ENCODE results near the gene ADAM12. TPM values are rescaled to one million over a fixed set of nuclear protein-coding genes. Genes with fewer than 3 reads are reported as not detected.
A peak's percentile ranks its signal among the peaks of the same experiment; 100 is the strongest.

The ADAM12 gene
- total and polyA plus RNA-seq, 2 donors from 2014 or later = 0.26 to 3.3 TPM

GRCh38 chr10:126259760-126260479, 128.4 kb downstream of the ADAM12 start:
- Histone ChIP-seq H3K9ac (ENCODE audit: low read length in 3 of 3) (no peak overlapping the region), H3K27me3 (ENCODE audit: control insufficient read depth, insufficient read depth, low read length) (no peaks in the 10 kb centered on the region), H3K4me3 (ENCODE audit: low read length in 3 of 3) (no peak overlapping the region), H3K4me1 (ENCODE audit: control insufficient read depth in 2 of 3, insufficient read depth in 2 of 3, low read depth in 1 of 3, low read length in 3 of 3) (no peaks in the 10 kb centered on the region), H3K36me3 (ENCODE audit: control insufficient read depth in 2 of 3, insufficient read depth in 3 of 3, low read length in 3 of 3) (no peaks in the 10 kb centered on the region), H3K9me3 (ENCODE audit: control insufficient read depth in 2 of 3, insufficient read depth in 1 of 3, low read length in 3 of 3) (no peaks in the 10 kb centered on the region), H3K27ac (ENCODE audit: low read depth in 2 of 2, low read length in 2 of 2) (no peak overlapping the region)
- intact Hi-C loops (cut with DNase I) = no loop called here
- no peak for DNase-seq
- no peak for TF ChIP-seq CTCF (IDR thresholded peaks at IDR 0.05; ENCODE audit: borderline replicate concordance, extremely low read depth, insufficient read depth)
- FAIRE-seq = no peak

- FAIRE-seq = no peak
- TF ChIP-seq CTCF (IDR thresholded peaks at IDR 0.05; ENCODE audit: borderline replicate concordance, extremely low read depth, insufficient read depth) = no peak
- no peaks in the 10 kb centered on the region for H3K4me1 ChIP-seq (ENCODE audit: control insufficient read depth in 2 of 3, insufficient read depth in 2 of 3, low read depth in 1 of 3, low read length in 3 of 3)
- intact Hi-C loops (cut with DNase I) = no loop called here
- H3K27me3 ChIP-seq (ENCODE audit: control insufficient read depth, insufficient read depth, low read length) = no peaks in the 10 kb centered on the region
- peaks cover 0 to 1% (median 0%) of the 10 kb centered on the region in 3 donors for H3K36me3 ChIP-seq (ENCODE audit: control insufficient read depth in 2 of 3, insufficient read depth in 3 of 3, low read length in 3 of 3)
- H3K9ac ChIP-seq (ENCODE audit: low read length in 3 of 3) = no peak overlapping the region
- H3K27ac ChIP-seq (ENCODE audit: low read depth in 2 of 2, low read length in 2 of 2) = no peak overlapping the region
- H3K9me3 ChIP-seq (ENCODE audit: control insufficient read depth in 2 of 3, insufficient read depth in 1 of 3, low read length in 3 of 3) = peaks cover 0 to 2% (median 1%) of the 10 kb centered on the region in 3 donors
- DNase-seq = peak in 3 of 5 donors; percentile 23 to 34 (median 26)
- H3K4me3 ChIP-seq (ENCODE audit: low read length in 3 of 3) = no peak overlapping the region
These were observed 131.4 kb downstream of the ADAM12 start for GRCh38 chr10:126256864-126257263.

- DNase-seq = no peak
- Histone ChIP-seq H3K9ac (ENCODE audit: low read length in 3 of 3) (no peak overlapping the region), H3K4me3 (ENCODE audit: low read length in 3 of 3) (no peak overlapping the region), H3K27ac (ENCODE audit: low read depth in 2 of 2, low read length in 2 of 2) (no peak overlapping the region), H3K4me1 (ENCODE audit: control insufficient read depth in 2 of 3, insufficient read depth in 2 of 3, low read depth in 1 of 3, low read length in 3 of 3) (no peaks in the 10 kb centered on the region), H3K27me3 (ENCODE audit: control insufficient read depth, insufficient read depth, low read length) (no peaks in the 10 kb centered on the region), H3K36me3 (ENCODE audit: control insufficient read depth in 2 of 3, insufficient read depth in 3 of 3, low read length in 3 of 3) (peaks cover 0 to 4% (median 0%) of the 10 kb centered on the region in 3 donors), H3K9me3 (ENCODE audit: control insufficient read depth in 2 of 3, insufficient read depth in 1 of 3, low read length in 3 of 3) (peaks cover 0 to 7% (median 6%) of the 10 kb centered on the region in 3 donors)
- intact Hi-C loops (cut with DNase I) = no loop called here
- no peak for FAIRE-seq
- TF ChIP-seq CTCF (IDR thresholded peaks at IDR 0.05; ENCODE audit: borderline replicate concordance, extremely low read depth, insufficient read depth) = no peak
These were observed 133.0 kb downstream of the ADAM12 start for GRCh38 chr10:126255313-126255712.
